Nephron (organoid): ENCODE data around the gene LEO1.

Source experiments
- H3K27ac Mint-ChIP-seq, 3 experiments: 2 replicates each; pipeline ENCODE4 v1.8.0; 2020; ENCODE audit warnings: mixed read lengths in 3 of 3, mild to moderate bottlenecking in 2 of 3, moderate library complexity in 1 of 3
- H3K27me3 Mint-ChIP-seq: 2 replicates; pipeline ENCODE4 v1.8.0; 2021; ENCODE audit warnings: low read depth, mild to moderate bottlenecking, moderate library complexity, mixed read lengths
- H3K36me3 Mint-ChIP-seq: 2 replicates; pipeline ENCODE4 v1.8.0; 2020; ENCODE audit warnings: low read depth, mixed read lengths
- H3K4me1 Mint-ChIP-seq: 2 replicates; pipeline ENCODE4 v1.8.0; 2020; ENCODE audit warnings: mixed read lengths
- H3K4me3 Mint-ChIP-seq, 3 experiments: 2 replicates each; pipeline ENCODE4 v1.8.0; 2020; ENCODE audit warnings: mild to moderate bottlenecking in 3 of 3, mixed read lengths in 3 of 3, moderate library complexity in 2 of 3
- H3K9me3 Mint-ChIP-seq: 2 replicates; pipeline ENCODE4 v1.8.0; 2020; ENCODE audit warnings: mixed read lengths
- CTCF ChIP-seq, 3 experiments: fragments of 200-600 bp; sonication (generic); IDR thresholded peaks; one replicate each; pipeline ENCODE4 v1.5.0; 2021; ENCODE audit warnings: antibody characterized with exemption in 3 of 3; ENCODE audit not compliant: unreplicated experiment in 3 of 3

Gene LEO1

GRCh38 chr15:52018244-52018643, 46.7 kb upstream of the LEO1 start:
- H3K9me3 Mint-ChIP-seq = no peaks in the 10 kb centered on the region
- TF ChIP-seq CTCF (IDR thresholded peaks at IDR 0.05; ENCODE audit: unreplicated experiment in 3 of 3) = no peak

GRCh38 chr15:52016316-52016715, 44.7 kb upstream of the LEO1 start:
- TF ChIP-seq CTCF (IDR thresholded peaks at IDR 0.05; ENCODE audit: unreplicated experiment in 3 of 3) = no peak
- Mint-ChIP-seq H3K9me3 (no peaks in the 10 kb centered on the region), H3K4me1 (peaks cover 21% of the 10 kb centered on the region), H3K27me3 (peaks cover 3% of the 10 kb centered on the region), H3K27ac (no peak overlapping the region), H3K36me3 (no peaks in the 10 kb centered on the region), H3K4me3 (peak overlapping the region in 2 of 3 experiments; percentile 19 to 50)

More at GRCh38 chr15:52018244-52018643, 46.7 kb upstream of the LEO1 start:
- Mint-ChIP-seq H3K27ac (peak overlapping the region; percentile 94 to 99 (median 99)), H3K4me3 (peak overlapping the region; percentile 97 to 98 (median 97)), H3K27me3 (peaks cover 3% of the 10 kb centered on the region), H3K36me3 (no peaks in the 10 kb centered on the region), H3K4me1 (peaks cover 31% of the 10 kb centered on the region)

DNA sequence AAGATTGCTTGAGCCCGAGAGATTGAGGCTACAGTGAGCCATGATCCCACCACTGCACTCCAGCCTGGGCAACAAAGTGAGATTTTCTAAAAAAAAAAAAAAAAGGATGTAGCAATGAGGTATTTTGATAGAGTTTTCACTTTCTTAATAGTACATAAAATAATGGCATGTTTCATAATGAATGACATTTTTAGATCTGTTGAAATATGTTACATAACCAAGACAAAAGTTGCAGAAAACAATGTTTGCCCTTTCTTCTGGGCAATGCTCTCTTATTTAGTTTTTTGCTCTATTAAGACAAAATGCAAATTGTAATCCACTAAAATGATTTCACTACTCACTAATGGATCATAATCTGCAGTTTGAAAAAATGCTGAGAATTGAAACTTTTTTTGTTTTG, 43.0 kb upstream of the LEO1 start:
- no peaks in the 10 kb centered on the region for H3K36me3 Mint-ChIP-seq
- peaks cover 3% of the 10 kb centered on the region for H3K27me3 Mint-ChIP-seq
- H3K9me3 Mint-ChIP-seq = no peaks in the 10 kb centered on the region
- H3K27ac Mint-ChIP-seq = no peak overlapping the region
- no peak overlapping the region for H3K4me3 Mint-ChIP-seq
- no peak for TF ChIP-seq CTCF (IDR thresholded peaks at IDR 0.05; ENCODE audit: unreplicated experiment in 3 of 3)
- H3K4me1 Mint-ChIP-seq = peaks cover 12% of the 10 kb centered on the region

- Mint-ChIP-seq H3K4me3 (no peak overlapping the region), H3K9me3 (no peaks in the 10 kb centered on the region), H3K27ac (no peak overlapping the region), H3K4me1 (peaks cover 7% of the 10 kb centered on the region), H3K36me3 (no peaks in the 10 kb centered on the region), H3K27me3 (peaks cover 3% of the 10 kb centered on the region)
- no peak for TF ChIP-seq CTCF (IDR thresholded peaks at IDR 0.05; ENCODE audit: unreplicated experiment in 3 of 3)
These were observed 41.7 kb upstream of the LEO1 start for GRCh38 chr15:52013151-52013791.

GRCh38 chr15:52012210-52012609, 40.6 kb upstream of the LEO1 start:
- Mint-ChIP-seq H3K36me3 (no peaks in the 10 kb centered on the region), H3K27ac (no peak overlapping the region), H3K9me3 (no peaks in the 10 kb centered on the region), H3K4me3 (no peak overlapping the region), H3K27me3 (peaks cover 3% of the 10 kb centered on the region), H3K4me1 (peaks cover 7% of the 10 kb centered on the region)
- TF ChIP-seq CTCF (IDR thresholded peaks at IDR 0.05; ENCODE audit: unreplicated experiment in 3 of 3) = no peak

- Mint-ChIP-seq H3K4me1 (peaks cover 7% of the 10 kb centered on the region), H3K27ac (no peak overlapping the region)
These were observed 40.1 kb upstream of the LEO1 start for GRCh38 chr15:52011711-52012144.

More at GRCh38 chr15:52011711-52012144, 40.1 kb upstream of the LEO1 start:
- no peak overlapping the region for H3K4me3 Mint-ChIP-seq
- H3K9me3 Mint-ChIP-seq = no peaks in the 10 kb centered on the region
- H3K27me3 Mint-ChIP-seq = no peaks in the 10 kb centered on the region
- no peak for TF ChIP-seq CTCF (IDR thresholded peaks at IDR 0.05; ENCODE audit: unreplicated experiment in 3 of 3)
- H3K36me3 Mint-ChIP-seq = no peaks in the 10 kb centered on the region
